Mucosa of stomach (tissue), 1 donor: ENCODE data around the gene BMP10.

Experiments
- H3K27me3 ChIP-seq: one replicate; pipeline ENCODE4 v1.7.0; 2013; ENCODE audit warnings: mild to moderate bottlenecking, low read length; ENCODE audit not compliant: control insufficient read depth, insufficient read depth
- H3K36me3 ChIP-seq: one replicate; pipeline ENCODE4 v1.7.0; 2013; ENCODE audit warnings: low read length; ENCODE audit not compliant: control insufficient read depth, insufficient read depth
- H3K4me1 ChIP-seq: one replicate; pipeline ENCODE4 v1.7.0; 2013; ENCODE audit warnings: mild to moderate bottlenecking, low read length; ENCODE audit not compliant: control insufficient read depth, insufficient read depth
- H3K4me3 ChIP-seq: one replicate; pipeline ENCODE4 v1.7.0; 2013; ENCODE audit warnings: low read length
- H3K9ac ChIP-seq: one replicate; pipeline ENCODE4 v1.7.0; 2013; ENCODE audit warnings: mild to moderate bottlenecking, low read length, moderate library complexity
- H3K9me3 ChIP-seq: one replicate; pipeline ENCODE4 v1.7.0; 2013; ENCODE audit warnings: mild to moderate bottlenecking, low read length, moderate library complexity; ENCODE audit not compliant: control insufficient read depth
- donor health status: Pancreatic carcinoma.

BMP10 gene

GRCh38 chr2:68871159-68871764, at the start of gene BMP10:
Gene BMP10, minus strand, starts transcription at chr2:68871397. Its CDS starts 39 bp downstream, at chr2:68871358.
- Histone ChIP-seq H3K27me3 (no peaks in the 10 kb centered on the region), H3K4me3 (no peak within 1 kb of the TSS), H3K9ac (no peak within 1 kb of the TSS), H3K36me3 (no peaks in the 10 kb centered on the region), H3K9me3 (no peaks in the 10 kb centered on the region), H3K4me1 (no peaks in the 10 kb centered on the region)

GRCh38 chr2:68920481-68921170, 49.4 kb upstream of the BMP10 start:
- no peaks in the 10 kb centered on the region for H3K27me3 ChIP-seq
- H3K4me1 ChIP-seq = peaks cover 20% of the 10 kb centered on the region
- no peaks in the 10 kb centered on the region for H3K9me3 ChIP-seq
- no peak overlapping the region for H3K4me3 ChIP-seq
- H3K36me3 ChIP-seq = no peaks in the 10 kb centered on the region
- H3K9ac ChIP-seq = no peak overlapping the region

- Histone ChIP-seq H3K4me3 (no peak overlapping the region), H3K9me3 (no peaks in the 10 kb centered on the region), H3K4me1 (peaks cover 20% of the 10 kb centered on the region), H3K9ac (no peak overlapping the region), H3K27me3 (no peaks in the 10 kb centered on the region), H3K36me3 (no peaks in the 10 kb centered on the region)
These were observed 47.3 kb upstream of the BMP10 start for GRCh38 chr2:68918497-68918896.

GRCh38 chr2:68917034-68917718, 46.0 kb upstream of the BMP10 start:
- H3K9ac ChIP-seq = no peak overlapping the region
- H3K27me3 ChIP-seq = no peaks in the 10 kb centered on the region
- no peaks in the 10 kb centered on the region for H3K36me3 ChIP-seq
- H3K9me3 ChIP-seq = no peaks in the 10 kb centered on the region
- peaks cover 20% of the 10 kb centered on the region for H3K4me1 ChIP-seq
- H3K4me3 ChIP-seq = no peak overlapping the region

GRCh38 chr2:68916226-68916625, 45.0 kb upstream of the BMP10 start:
- H3K9me3 ChIP-seq = no peaks in the 10 kb centered on the region
- H3K9ac ChIP-seq = no peak overlapping the region
- H3K36me3 ChIP-seq = no peaks in the 10 kb centered on the region
- H3K4me3 ChIP-seq = no peak overlapping the region
- no peaks in the 10 kb centered on the region for H3K27me3 ChIP-seq
- peaks cover 20% of the 10 kb centered on the region for H3K4me1 ChIP-seq

GRCh38 chr2:68915393-68915792, 44.2 kb upstream of the BMP10 start:
- no peaks in the 10 kb centered on the region for H3K27me3 ChIP-seq
- no peak overlapping the region for H3K9ac ChIP-seq

GRCh38 chr2:68913359-68913758, 42.2 kb upstream of the BMP10 start:
- H3K36me3 ChIP-seq = no peaks in the 10 kb centered on the region

More at GRCh38 chr2:68915393-68915792, 44.2 kb upstream of the BMP10 start:
- Histone ChIP-seq H3K9me3 (no peaks in the 10 kb centered on the region), H3K4me3 (no peak overlapping the region), H3K36me3 (no peaks in the 10 kb centered on the region), H3K4me1 (peaks cover 13% of the 10 kb centered on the region)

GRCh38 chr2:68912732-68913131, 41.5 kb upstream of the BMP10 start:
- H3K9me3 ChIP-seq = no peaks in the 10 kb centered on the region
- H3K4me3 ChIP-seq = no peak overlapping the region
- no peak overlapping the region for H3K9ac ChIP-seq
- peaks cover 17% of the 10 kb centered on the region for H3K4me1 ChIP-seq
- H3K27me3 ChIP-seq = no peaks in the 10 kb centered on the region
- H3K36me3 ChIP-seq = no peaks in the 10 kb centered on the region

More at GRCh38 chr2:68913359-68913758, 42.2 kb upstream of the BMP10 start:
- Histone ChIP-seq H3K27me3 (no peaks in the 10 kb centered on the region), H3K9ac (no peak overlapping the region), H3K9me3 (no peaks in the 10 kb centered on the region), H3K4me1 (peaks cover 16% of the 10 kb centered on the region), H3K4me3 (no peak overlapping the region)

- Histone ChIP-seq H3K4me3 (no peak overlapping the region), H3K27me3 (no peaks in the 10 kb centered on the region), H3K9me3 (no peaks in the 10 kb centered on the region), H3K4me1 (peaks cover 17% of the 10 kb centered on the region), H3K9ac (no peak overlapping the region), H3K36me3 (no peaks in the 10 kb centered on the region)
These were observed 40.9 kb upstream of the BMP10 start for GRCh38 chr2:68912111-68912510.

GRCh38 chr2:68911709-68912108, 40.5 kb upstream of the BMP10 start:
- peaks cover 17% of the 10 kb centered on the region for H3K4me1 ChIP-seq
- H3K4me3 ChIP-seq = no peak overlapping the region
- H3K27me3 ChIP-seq = no peaks in the 10 kb centered on the region
- no peaks in the 10 kb centered on the region for H3K9me3 ChIP-seq
- no peak overlapping the region for H3K9ac ChIP-seq
- no peaks in the 10 kb centered on the region for H3K36me3 ChIP-seq

GRCh38 chr2:68911246-68911645, 40.0 kb upstream of the BMP10 start:
- no peaks in the 10 kb centered on the region for H3K27me3 ChIP-seq
- H3K4me1 ChIP-seq = peaks cover 17% of the 10 kb centered on the region
- H3K9me3 ChIP-seq = no peaks in the 10 kb centered on the region
- no peak overlapping the region for H3K4me3 ChIP-seq
- H3K9ac ChIP-seq = no peak overlapping the region
- H3K36me3 ChIP-seq = no peaks in the 10 kb centered on the region
